BLaER1 treated with 17β-estradiol and CSF1 and Interleukin-3, amounts not matched to agents 10 nM and 100 nM (cell line): ENCODE data around the gene ESYT3.
"Not testable (repeated sequence)": the region's sequence is repeated elsewhere in the genome, so short reads cannot be mapped to it uniquely, and the experiment has no call there.

Source experiments
- H3K27ac ChIP-seq, 11 experiments: shearing (Covaris generic); formaldehyde crosslinking; 2 replicates each; pipeline ENCODE4 v1.8.1; 2022
- H3K27me3 ChIP-seq, 11 experiments: shearing (Covaris generic); formaldehyde crosslinking; 2 replicates each; pipeline ENCODE4 v1.8.1; 2022
- H3K36me3 ChIP-seq, 11 experiments: shearing (Covaris generic); formaldehyde crosslinking; 2 replicates each; pipeline ENCODE4 v1.8.1; 2022
- H3K4me1 ChIP-seq, 10 experiments: shearing (Covaris generic); formaldehyde crosslinking; 2 replicates each; pipeline ENCODE4 v1.8.1; 2022
- H3K4me2 ChIP-seq, 11 experiments: shearing (Covaris generic); formaldehyde crosslinking; 2 replicates each; pipeline ENCODE4 v1.8.1; 2022
- H3K4me3 ChIP-seq, 10 experiments: shearing (Covaris generic); formaldehyde crosslinking; 2 replicates each; pipeline ENCODE4 v1.8.1; 2022
- H3K9ac ChIP-seq, 11 experiments: shearing (Covaris generic); formaldehyde crosslinking; 2 replicates each; pipeline ENCODE4 v1.8.1; 2022
- H3K9me3 ChIP-seq, 11 experiments: shearing (Covaris generic); formaldehyde crosslinking; replicated peaks in 1 of 11; 2 replicates each; pipeline ENCODE4 v1.8.1; 2022
- H4K20me1 ChIP-seq, 11 experiments: shearing (Covaris generic); formaldehyde crosslinking; 2 replicates each; pipeline ENCODE4 v1.8.1; 2022
- Cebpa-rat ChIP-seq, 11 experiments: shearing (Covaris generic); IDR thresholded peaks; 2 replicates each; pipeline ENCODE4 v1.8.1; 2022

ESYT3 gene

GRCh38 chr3:138443521-138444503, 9.4 kb downstream of the ESYT3 start:
- no peaks in the 10 kb centered on the region for H3K36me3 ChIP-seq
- peaks cover 0 to 30% (median 0%) of the 10 kb centered on the region in 10 experiments; a peak in 4 of 20 replicates for H3K4me1 ChIP-seq
- H3K27ac ChIP-seq, result no peak overlapping the region
- H3K4me3 ChIP-seq, result no peak overlapping the region
- no peak overlapping the region for H3K9ac ChIP-seq
- H3K27me3 ChIP-seq, result no peaks in the 10 kb centered on the region
- H4K20me1 ChIP-seq, result no peaks in the 10 kb centered on the region
- H3K4me2 ChIP-seq, result no peak overlapping the region
- no peak for TF ChIP-seq Cebpa-rat (IDR thresholded peaks at IDR 0.05)
- H3K9me3 ChIP-seq, result no peaks in the 10 kb centered on the region

- H3K9ac ChIP-seq, result no peak overlapping the region
- H3K4me1 ChIP-seq, result peaks cover 0 to 27% (median 0%) of the 10 kb centered on the region in 10 experiments; a peak in 4 of 20 replicates
- H3K4me2 ChIP-seq, result no peak overlapping the region
- H3K36me3 ChIP-seq, result no peaks in the 10 kb centered on the region
- no peak overlapping the region for H3K27ac ChIP-seq
- TF ChIP-seq Cebpa-rat (IDR thresholded peaks at IDR 0.05), result no peak
- H4K20me1 ChIP-seq, result no peaks in the 10 kb centered on the region
- H3K9me3 ChIP-seq, result no peaks in the 10 kb centered on the region
- H3K27me3 ChIP-seq, result no peaks in the 10 kb centered on the region
- H3K4me3 ChIP-seq, result no peak overlapping the region
These were observed 10.8 kb downstream of the ESYT3 start for GRCh38 chr3:138445236-138445635.

GRCh38 chr3:138445654-138446053, 11.2 kb downstream of the ESYT3 start:
- Histone ChIP-seq H4K20me1 (no peaks in the 10 kb centered on the region), H3K4me3 (no peak overlapping the region), H3K4me2 (no peak overlapping the region), H3K27ac (no peak overlapping the region), H3K4me1 (peaks cover 0 to 23% (median 0%) of the 10 kb centered on the region in 10 experiments; a peak in 4 of 20 replicates), H3K27me3 (no peaks in the 10 kb centered on the region), H3K36me3 (no peaks in the 10 kb centered on the region), H3K9me3 (no peaks in the 10 kb centered on the region), H3K9ac (no peak overlapping the region)
- TF ChIP-seq Cebpa-rat (IDR thresholded peaks at IDR 0.05), result no peak

GRCh38 chr3:138448631-138449030, 14.2 kb downstream of the ESYT3 start:
- Histone ChIP-seq H3K4me1 (no peaks in the 10 kb centered on the region), H3K9me3 (no peaks in the 10 kb centered on the region), H3K4me2 (no peak overlapping the region), H3K27me3 (no peaks in the 10 kb centered on the region), H3K9ac (no peak overlapping the region), H3K4me3 (no peak overlapping the region), H4K20me1 (no peaks in the 10 kb centered on the region), H3K36me3 (no peaks in the 10 kb centered on the region), H3K27ac (no peak overlapping the region)
- TF ChIP-seq Cebpa-rat (IDR thresholded peaks at IDR 0.05), result no peak

- TF ChIP-seq Cebpa-rat (IDR thresholded peaks at IDR 0.05), result no peak
These were observed 15.1 kb downstream of the ESYT3 start for GRCh38 chr3:138449490-138449889.

GRCh38 chr3:138450181-138450580, 15.8 kb downstream of the ESYT3 start:
- no peaks in the 10 kb centered on the region for H3K4me1 ChIP-seq
- no peak overlapping the region for H3K4me2 ChIP-seq
- no peaks in the 10 kb centered on the region for H3K27me3 ChIP-seq
- no peaks in the 10 kb centered on the region for H4K20me1 ChIP-seq
- no peak overlapping the region for H3K9ac ChIP-seq
- no peaks in the 10 kb centered on the region for H3K36me3 ChIP-seq
- TF ChIP-seq Cebpa-rat (IDR thresholded peaks at IDR 0.05), result no peak
- H3K4me3 ChIP-seq, result no peak overlapping the region
- no peak overlapping the region for H3K27ac ChIP-seq
- H3K9me3 ChIP-seq, result no peaks in the 10 kb centered on the region

More at GRCh38 chr3:138449490-138449889, 15.1 kb downstream of the ESYT3 start:
- H3K4me3 ChIP-seq, result no peak overlapping the region
- no peaks in the 10 kb centered on the region for H3K36me3 ChIP-seq
- H3K27ac ChIP-seq, result no peak overlapping the region
- H3K27me3 ChIP-seq, result no peaks in the 10 kb centered on the region
- no peaks in the 10 kb centered on the region for H3K4me1 ChIP-seq
- H3K4me2 ChIP-seq, result no peak overlapping the region
- H3K9ac ChIP-seq, result no peak overlapping the region
- H3K9me3 ChIP-seq, result no peaks in the 10 kb centered on the region
- H4K20me1 ChIP-seq, result no peaks in the 10 kb centered on the region

- Histone ChIP-seq H3K4me2 (no peak overlapping the region), H3K4me1 (peaks cover 0 to 2% (median 0%) of the 10 kb centered on the region in 10 experiments; a peak in 3 of 20 replicates), H3K27me3 (no peaks in the 10 kb centered on the region), H3K9ac (no peak overlapping the region), H3K36me3 (no peaks in the 10 kb centered on the region), H4K20me1 (no peaks in the 10 kb centered on the region), H3K9me3 (no peaks in the 10 kb centered on the region), H3K4me3 (no peak overlapping the region), H3K27ac (no peak overlapping the region)
- TF ChIP-seq Cebpa-rat (IDR thresholded peaks at IDR 0.05), result no peak
These were observed 16.4 kb downstream of the ESYT3 start for GRCh38 chr3:138450704-138451424.

GRCh38 chr3:138451595-138452162, 17.3 kb downstream of the ESYT3 start:
- Histone ChIP-seq H3K36me3 (no peaks in the 10 kb centered on the region), H3K4me2 (no peak overlapping the region), H3K9ac (no peak overlapping the region), H3K27ac (no peak overlapping the region), H3K27me3 (no peaks in the 10 kb centered on the region), H3K4me3 (no peak overlapping the region), H4K20me1 (no peaks in the 10 kb centered on the region), H3K4me1 (peaks cover 0 to 7% (median 0%) of the 10 kb centered on the region in 10 experiments; a peak in 3 of 20 replicates), H3K9me3 (no peaks in the 10 kb centered on the region)
- no peak for TF ChIP-seq Cebpa-rat (IDR thresholded peaks at IDR 0.05)

- Histone ChIP-seq H3K4me3 (no peak overlapping the region), H3K36me3 (no peaks in the 10 kb centered on the region), H3K9me3 (no peaks in the 10 kb centered on the region), H3K27ac (no peak overlapping the region), H3K4me2 (no peak overlapping the region), H3K4me1 (peaks cover 0 to 7% (median 0%) of the 10 kb centered on the region in 10 experiments; a peak in 3 of 20 replicates), H3K9ac (no peak overlapping the region), H3K27me3 (no peaks in the 10 kb centered on the region), H4K20me1 (no peaks in the 10 kb centered on the region)
- no peak for TF ChIP-seq Cebpa-rat (IDR thresholded peaks at IDR 0.05)
These were observed 18.0 kb downstream of the ESYT3 start for GRCh38 chr3:138452436-138452835.

GRCh38 chr3:138453940-138454339, 19.5 kb downstream of the ESYT3 start:
- not testable (repeated sequence) for H3K9me3 ChIP-seq

More at GRCh38 chr3:138453940-138454339, 19.5 kb downstream of the ESYT3 start:
- not testable (repeated sequence) for H3K9ac ChIP-seq, H3K4me1 ChIP-seq, H3K4me2 ChIP-seq, H3K4me3 ChIP-seq, H3K27ac ChIP-seq, H3K27me3 ChIP-seq, H4K20me1 ChIP-seq, H3K36me3 ChIP-seq
